Gastrocnemius medialis (tissue), 4 donors: ENCODE data around the gene KCNMB3.

Experiments
- POLR2A ChIP-seq, 2 donors: fragments of 450-650 bp; IDR thresholded peaks; one replicate each; pipeline ENCODE4 v1.6.1; 2017; ENCODE audit warnings: antibody characterized with exemption in 2 of 2, mild to moderate bottlenecking in 2 of 2, moderate library complexity in 2 of 2
- TF ChIP-seq, protein P1 (sequence below), 5 experiments: fragments of 450-650 bp in 3 of 5; fragments of 200-600 bp in 2 of 5; sonication (generic) in 2 of 5; IDR thresholded peaks in 4 of 5; conservative IDR thresholded peaks in 1 of 5; 1 replicate in 4 of 5; 2 replicates in 1 of 5; pipeline ENCODE4 v1.5.1; 2016 to 2019; ENCODE audit warnings: antibody characterized with exemption in 5 of 5, mild to moderate bottlenecking in 3 of 5, moderate library complexity in 3 of 5

DNA sequence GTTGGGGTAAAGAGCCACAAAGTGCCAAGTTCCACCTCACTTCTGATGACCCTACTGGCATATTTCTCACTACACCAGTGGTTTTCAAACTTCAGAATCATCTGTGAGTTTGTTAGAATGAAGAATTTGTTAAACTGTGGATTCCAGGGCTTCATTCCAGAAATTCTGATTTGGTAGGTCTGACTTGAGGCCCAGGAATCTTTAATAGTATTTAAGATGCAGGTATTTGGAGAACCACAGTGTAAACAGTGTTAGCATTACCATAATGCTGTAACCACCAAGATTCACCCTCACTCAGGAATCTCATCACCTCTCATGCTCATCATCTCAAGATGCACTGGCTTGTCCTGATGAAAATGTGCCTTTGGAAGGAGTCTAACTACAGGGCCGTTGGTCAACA is 6.0 kb downstream of the KCNMB3 start:
- TF ChIP-seq, protein P1, sequence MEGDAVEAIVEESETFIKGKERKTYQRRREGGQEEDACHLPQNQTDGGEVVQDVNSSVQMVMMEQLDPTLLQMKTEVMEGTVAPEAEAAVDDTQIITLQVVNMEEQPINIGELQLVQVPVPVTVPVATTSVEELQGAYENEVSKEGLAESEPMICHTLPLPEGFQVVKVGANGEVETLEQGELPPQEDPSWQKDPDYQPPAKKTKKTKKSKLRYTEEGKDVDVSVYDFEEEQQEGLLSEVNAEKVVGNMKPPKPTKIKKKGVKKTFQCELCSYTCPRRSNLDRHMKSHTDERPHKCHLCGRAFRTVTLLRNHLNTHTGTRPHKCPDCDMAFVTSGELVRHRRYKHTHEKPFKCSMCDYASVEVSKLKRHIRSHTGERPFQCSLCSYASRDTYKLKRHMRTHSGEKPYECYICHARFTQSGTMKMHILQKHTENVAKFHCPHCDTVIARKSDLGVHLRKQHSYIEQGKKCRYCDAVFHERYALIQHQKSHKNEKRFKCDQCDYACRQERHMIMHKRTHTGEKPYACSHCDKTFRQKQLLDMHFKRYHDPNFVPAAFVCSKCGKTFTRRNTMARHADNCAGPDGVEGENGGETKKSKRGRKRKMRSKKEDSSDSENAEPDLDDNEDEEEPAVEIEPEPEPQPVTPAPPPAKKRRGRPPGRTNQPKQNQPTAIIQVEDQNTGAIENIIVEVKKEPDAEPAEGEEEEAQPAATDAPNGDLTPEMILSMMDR (IDR thresholded peaks at IDR 0.05 in 4 of 5, conservative IDR thresholded peaks at IDR 0.05 in 1 of 5) = no peak
- no peak for TF ChIP-seq POLR2A (IDR thresholded peaks at IDR 0.05)
